H9 (cell line): ENCODE results near the gene EPHA3. TPM values are rescaled to one million over a fixed set of nuclear protein-coding genes. Genes with fewer than 3 reads are reported as not detected.

Source experiments
- DNase-seq: peaks from one replicate; pipeline ENCODE4 v3.0.0-alpha.2; 2017
- H2AFZ ChIP-seq: one replicate; pipeline ENCODE4 v1.6.1; 2013; ENCODE audit warnings: mild to moderate bottlenecking, low read length, control low read depth, moderate library complexity
- H2AK5ac ChIP-seq: 2 replicates; pipeline ENCODE4 v1.6.1; 2013; ENCODE audit warnings: low read length, control low read depth, mixed read lengths; ENCODE audit not compliant: insufficient read length
- H2BK120ac ChIP-seq: one replicate; pipeline ENCODE4 v1.6.1; 2013; ENCODE audit warnings: low read depth, mild to moderate bottlenecking, low read length, control low read depth, inconsistent platforms; ENCODE audit not compliant: poor library complexity, severe bottlenecking
- H2BK12ac ChIP-seq: 2 replicates; pipeline ENCODE4 v1.6.1; 2013; ENCODE audit warnings: low read length, control low read depth, mixed read lengths, low read depth; ENCODE audit not compliant: insufficient read length
- H2BK15ac ChIP-seq: 2 replicates; pipeline ENCODE4 v1.6.1; 2013; ENCODE audit warnings: low read depth, low read length, control low read depth
- H2BK20ac ChIP-seq: one replicate; pipeline ENCODE4 v1.6.1; 2013; ENCODE audit warnings: low read depth, mild to moderate bottlenecking, low read length, control low read depth, inconsistent platforms; ENCODE audit not compliant: poor library complexity, severe bottlenecking
- H2BK5ac ChIP-seq: 2 replicates; pipeline ENCODE4 v1.6.1; 2013; ENCODE audit warnings: low read length, control low read depth, mixed read lengths; ENCODE audit not compliant: insufficient read length
- H3K14ac ChIP-seq: 2 replicates; pipeline ENCODE4 v1.6.1; 2013; ENCODE audit warnings: low read length, control low read depth; ENCODE audit not compliant: insufficient read depth
- H3K18ac ChIP-seq: 2 replicates; pipeline ENCODE4 v1.6.1; 2013; ENCODE audit warnings: low read depth, mild to moderate bottlenecking, mixed read lengths, low read length, control low read depth; ENCODE audit not compliant: insufficient read length
- H3K23ac ChIP-seq: 2 replicates; pipeline ENCODE4 v1.6.1; 2013; ENCODE audit warnings: low read length, control low read depth, mixed read lengths, low read depth; ENCODE audit not compliant: insufficient read length
- H3K23me2 ChIP-seq: 2 replicates; pipeline ENCODE4 v1.6.1; 2013; ENCODE audit warnings: low read depth, mild to moderate bottlenecking, mixed read lengths, low read length, control low read depth; ENCODE audit not compliant: insufficient read length, poor library complexity, severe bottlenecking
- H3K27ac ChIP-seq: 2 replicates; pipeline ENCODE4 v1.5.1; 2013; ENCODE audit warnings: low read length, control low read depth, mixed read lengths, low read depth; ENCODE audit not compliant: insufficient read length
- H3K27me3 ChIP-seq: 2 replicates; pipeline ENCODE4 v1.6.1; 2013; ENCODE audit warnings: low read length, control low read depth, inconsistent platforms; ENCODE audit not compliant: insufficient read depth
- H3K4ac ChIP-seq: 2 replicates; pipeline ENCODE4 v1.6.1; 2013; ENCODE audit warnings: low read depth, mild to moderate bottlenecking, control low read depth, inconsistent platforms, low read length, moderate library complexity
- H3K4me1 ChIP-seq: 2 replicates; pipeline ENCODE4 v1.6.1; 2013; ENCODE audit warnings: low read length, control low read depth, inconsistent platforms; ENCODE audit not compliant: insufficient read depth
- H3K4me2 ChIP-seq: 2 replicates; pipeline ENCODE4 v1.6.1; 2013; ENCODE audit warnings: low read length, control low read depth, mixed read lengths; ENCODE audit not compliant: insufficient read length, insufficient read depth
- H3K56ac ChIP-seq: 2 replicates; pipeline ENCODE4 v1.6.1; 2013; ENCODE audit warnings: low read depth, mild to moderate bottlenecking, mixed read lengths, low read length, control low read depth; ENCODE audit not compliant: insufficient read length
- H3K79me1 ChIP-seq: 2 replicates; pipeline ENCODE4 v1.6.1; 2013; ENCODE audit warnings: low read depth, mild to moderate bottlenecking, moderate library complexity, low read length, control low read depth, inconsistent platforms; ENCODE audit not compliant: insufficient read depth, poor library complexity, severe bottlenecking
- H3K79me2 ChIP-seq: 2 replicates; pipeline ENCODE4 v1.6.1; 2013; ENCODE audit warnings: low read length, control low read depth, inconsistent platforms; ENCODE audit not compliant: insufficient read depth
- H3K9ac ChIP-seq: 2 replicates; pipeline ENCODE4 v1.6.1; 2013; ENCODE audit warnings: low read length, control low read depth, mixed read lengths; ENCODE audit not compliant: insufficient read length; ENCODE audit errors: extremely low read depth
- H3K9me3 ChIP-seq: one replicate; pipeline ENCODE4 v1.6.1; 2013; ENCODE audit warnings: low read depth, low read length, inconsistent platforms; ENCODE audit not compliant: control insufficient read depth
- H3T11ph ChIP-seq: one replicate; pipeline ENCODE4 v1.6.1; 2013; ENCODE audit warnings: mild to moderate bottlenecking, low read length, control low read depth, inconsistent platforms
- H4K20me1 ChIP-seq: one replicate; pipeline ENCODE4 v1.6.1; 2013; ENCODE audit not compliant: control insufficient read depth, insufficient read length, insufficient read depth
- H4K5ac ChIP-seq: 2 replicates; pipeline ENCODE4 v1.6.1; 2013; ENCODE audit warnings: low read depth, mild to moderate bottlenecking, mixed read lengths, low read length, control low read depth; ENCODE audit not compliant: insufficient read length
- H4K8ac ChIP-seq: replicated peaks from 2 replicates; pipeline ENCODE4 v1.6.1; 2013; ENCODE audit warnings: low read length, control low read depth, mixed read lengths, low read depth; ENCODE audit not compliant: insufficient read length
- H4K91ac ChIP-seq: 2 replicates; pipeline ENCODE4 v1.6.1; 2013; ENCODE audit warnings: low read depth, mild to moderate bottlenecking, moderate library complexity, mixed read lengths, low read length, control low read depth; ENCODE audit not compliant: insufficient read length
- H3K27ac Mint-ChIP-seq, 3 experiments: 2 replicates in 2 of 3; 3 replicates in 1 of 3; pipeline ENCODE4 v1.8.0; 2020 to 2021; ENCODE audit warnings: mixed read lengths in 3 of 3, mild to moderate bottlenecking in 1 of 3, moderate library complexity in 1 of 3
- H3K27me3 Mint-ChIP-seq: 2 replicates; pipeline ENCODE4 v1.8.0; 2021; ENCODE audit warnings: low read depth, mild to moderate bottlenecking, moderate library complexity, mixed read lengths
- H3K36me3 Mint-ChIP-seq, 3 experiments: 2 replicates in 2 of 3; 3 replicates in 1 of 3; pipeline ENCODE4 v1.8.0; 2020 to 2021; ENCODE audit warnings: low read depth in 3 of 3, mixed read lengths in 3 of 3; ENCODE audit not compliant: insufficient read depth in 1 of 3
- H3K4me1 Mint-ChIP-seq, 2 experiments: 2 replicates each; pipeline ENCODE4 v1.8.0; 2020; ENCODE audit warnings: mixed read lengths in 2 of 2
- H3K4me3 Mint-ChIP-seq, 2 experiments: 2 replicates in 1 of 2; 3 replicates in 1 of 2; pipeline ENCODE4 v1.8.0; 2020 to 2021; ENCODE audit warnings: mild to moderate bottlenecking in 2 of 2, mixed read lengths in 2 of 2, moderate library complexity in 1 of 2
- H3K9me3 Mint-ChIP-seq, 2 experiments: 2 replicates in 1 of 2; 3 replicates in 1 of 2; pipeline ENCODE4 v1.8.0; 2020; ENCODE audit warnings: mild to moderate bottlenecking in 2 of 2, mixed read lengths in 2 of 2, moderate library complexity in 1 of 2
- whole genome bisulfite sequencing: extraction: QIAGEN DNeasy Blood & Tissue Kit; methylation state at CpG from one replicate; pipeline ENCODE4 v1.1.7; 2013; ENCODE audit warnings: missing lambda C conversion rate, low lambda C conversion rate, mixed read lengths; ENCODE audit not compliant: insufficient read length; ENCODE audit errors: extremely low coverage; 5-methylcytosine and 5-hydroxymethylcytosine counted together
- total RNA-seq: library from RNA; stranded (reverse); gene quantifications from 2 replicates; pipeline ENCODE4 v1.2.1, GENCODE V29; 2021
- TF ChIP-seq, protein P1 (sequence below): fragments of 200-600 bp; sonication (generic); conservative IDR thresholded peaks from 3 replicates; pipeline ENCODE4 v1.8.0; 2021; ENCODE audit warnings: antibody characterized with exemption, mild to moderate bottlenecking

EPHA3 gene
- total RNA-seq, 1 experiment from 2014 or later, result 0.66 TPM

DNA sequence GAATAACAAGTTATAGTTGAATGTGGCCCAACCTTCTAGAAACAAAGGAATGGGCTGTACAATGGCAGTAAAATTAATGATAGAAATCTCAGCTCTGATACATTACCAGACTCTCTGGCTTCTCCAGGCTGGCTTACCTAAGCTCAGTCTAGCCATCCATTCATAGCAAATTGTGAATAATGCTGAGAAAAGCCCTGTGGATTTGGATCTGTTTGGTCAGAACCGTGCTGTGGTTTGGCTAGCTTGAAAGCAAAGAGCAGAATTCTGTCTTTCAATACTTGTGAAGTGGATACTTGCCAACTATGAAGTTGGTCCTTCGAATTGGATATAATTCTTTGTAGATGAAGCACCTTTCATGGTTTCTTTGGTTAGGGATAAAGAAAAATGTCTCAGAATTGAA lies 199.1 kb downstream of the EPHA3 start:
- H3K27ac Mint-ChIP-seq, result no peak overlapping the region
- Histone ChIP-seq H3K9ac (no peak overlapping the region), H3K4me1 (no peaks in the 10 kb centered on the region), H3K27me3 (no peaks in the 10 kb centered on the region), H2BK12ac (no peak overlapping the region), H2BK120ac (no peak overlapping the region), H3K79me2 (no peaks in the 10 kb centered on the region), H4K8ac (no peak overlapping the region), H2BK15ac (no peak overlapping the region), H3K56ac (no peak overlapping the region), H2BK20ac (no peak overlapping the region), H3K4me2 (no peak overlapping the region), H3K27ac (no peak overlapping the region), H4K5ac (no peak overlapping the region), H3T11ph (no peak overlapping the region), H3K23ac (no peak overlapping the region), H2AK5ac (no peak overlapping the region), H3K14ac (no peak overlapping the region), H3K23me2 (no peaks in the 10 kb centered on the region), H4K91ac (no peak overlapping the region), H3K18ac (no peak overlapping the region), H4K20me1 (no peaks in the 10 kb centered on the region), H2BK5ac (no peak overlapping the region), H3K79me1 (no peaks in the 10 kb centered on the region), H3K9me3 (no peaks in the 10 kb centered on the region), H3K4ac (no peak overlapping the region), H2AFZ (no peak overlapping the region)
- H3K4me3 Mint-ChIP-seq, result no peak overlapping the region
- no CpG with 5 or more reads among the region's 2 CpGs for WGBS
- TF ChIP-seq, protein P1, sequence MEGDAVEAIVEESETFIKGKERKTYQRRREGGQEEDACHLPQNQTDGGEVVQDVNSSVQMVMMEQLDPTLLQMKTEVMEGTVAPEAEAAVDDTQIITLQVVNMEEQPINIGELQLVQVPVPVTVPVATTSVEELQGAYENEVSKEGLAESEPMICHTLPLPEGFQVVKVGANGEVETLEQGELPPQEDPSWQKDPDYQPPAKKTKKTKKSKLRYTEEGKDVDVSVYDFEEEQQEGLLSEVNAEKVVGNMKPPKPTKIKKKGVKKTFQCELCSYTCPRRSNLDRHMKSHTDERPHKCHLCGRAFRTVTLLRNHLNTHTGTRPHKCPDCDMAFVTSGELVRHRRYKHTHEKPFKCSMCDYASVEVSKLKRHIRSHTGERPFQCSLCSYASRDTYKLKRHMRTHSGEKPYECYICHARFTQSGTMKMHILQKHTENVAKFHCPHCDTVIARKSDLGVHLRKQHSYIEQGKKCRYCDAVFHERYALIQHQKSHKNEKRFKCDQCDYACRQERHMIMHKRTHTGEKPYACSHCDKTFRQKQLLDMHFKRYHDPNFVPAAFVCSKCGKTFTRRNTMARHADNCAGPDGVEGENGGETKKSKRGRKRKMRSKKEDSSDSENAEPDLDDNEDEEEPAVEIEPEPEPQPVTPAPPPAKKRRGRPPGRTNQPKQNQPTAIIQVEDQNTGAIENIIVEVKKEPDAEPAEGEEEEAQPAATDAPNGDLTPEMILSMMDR, result no peak
- H3K27me3 Mint-ChIP-seq, result no peaks in the 10 kb centered on the region
- no peak for DNase-seq
- no peaks in the 10 kb centered on the region for H3K36me3 Mint-ChIP-seq
- H3K9me3 Mint-ChIP-seq, result no peaks in the 10 kb centered on the region
- H3K4me1 Mint-ChIP-seq, result no peaks in the 10 kb centered on the region
